Measurements from ENCODE around the gene ST8SIA1.
"Not testable (repeated sequence)": the region's sequence is repeated elsewhere in the genome, so short reads cannot be mapped to it uniquely, and the experiment has no call there.

ST8SIA1 gene

DNA sequence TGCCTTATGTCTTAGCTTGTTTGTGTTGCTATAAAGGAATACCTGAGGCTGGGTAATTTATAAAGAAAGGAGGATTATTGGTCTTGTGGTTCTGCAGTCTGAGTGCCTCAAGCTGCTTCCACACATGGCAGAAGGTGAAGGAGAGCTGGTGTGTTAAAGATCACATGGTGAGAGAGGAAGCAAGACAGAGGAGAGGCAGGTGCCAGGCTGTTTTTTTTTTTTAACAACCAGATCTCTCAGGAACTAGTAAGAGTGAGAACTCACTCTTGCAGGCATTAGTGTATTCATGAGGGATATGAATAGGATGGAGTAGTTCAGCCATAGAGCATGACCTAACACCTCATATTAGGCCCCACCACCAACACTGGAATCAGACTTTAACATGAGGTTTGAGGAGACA lies 165.1 kb downstream of the ST8SIA1 start:
- DNase-seq (ENCODE audit: low spot score) = no peak

DNA sequence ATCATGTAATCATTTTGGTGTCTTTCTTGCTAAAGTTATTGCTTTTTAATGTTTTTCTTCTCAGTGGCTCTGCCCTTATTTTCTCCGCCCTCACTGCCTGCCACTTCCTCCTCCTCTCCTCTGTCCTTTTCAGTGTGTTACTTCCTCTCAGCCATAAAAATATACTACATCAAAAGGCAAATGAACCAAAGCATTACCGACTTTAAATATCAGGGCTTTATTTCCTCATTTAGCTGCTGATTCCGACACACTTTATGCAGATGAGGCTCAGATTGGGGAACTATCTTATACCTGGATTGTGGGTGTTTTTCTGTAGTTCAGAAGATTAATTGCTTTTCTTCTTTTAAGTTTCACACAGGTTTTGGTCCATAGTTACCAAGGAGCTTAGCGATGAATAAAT lies 170.4 kb downstream of the ST8SIA1 start:
- no peak for DNase-seq (ENCODE audit: low spot score)

DNA sequence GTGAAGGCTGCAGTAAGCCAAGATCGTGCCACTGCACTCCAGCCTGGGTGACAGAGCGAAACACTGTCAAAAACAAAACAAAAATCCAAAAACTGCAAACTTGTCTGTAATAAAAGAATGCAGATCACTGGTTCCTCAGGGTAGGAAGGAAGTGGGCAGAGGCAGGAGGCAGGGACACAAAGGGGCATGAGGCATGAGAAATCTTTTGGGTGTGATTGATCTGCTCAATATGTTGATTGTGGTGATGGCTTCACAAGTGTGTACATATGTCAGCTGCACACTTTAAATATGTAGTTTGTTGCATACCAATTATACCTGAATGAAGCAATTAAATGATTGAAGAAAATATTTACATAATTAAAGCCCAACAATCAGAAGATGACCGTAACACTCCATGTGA lies 170.9 kb downstream of the ST8SIA1 start:
- DNase-seq (ENCODE audit: low spot score) = no peak

DNA sequence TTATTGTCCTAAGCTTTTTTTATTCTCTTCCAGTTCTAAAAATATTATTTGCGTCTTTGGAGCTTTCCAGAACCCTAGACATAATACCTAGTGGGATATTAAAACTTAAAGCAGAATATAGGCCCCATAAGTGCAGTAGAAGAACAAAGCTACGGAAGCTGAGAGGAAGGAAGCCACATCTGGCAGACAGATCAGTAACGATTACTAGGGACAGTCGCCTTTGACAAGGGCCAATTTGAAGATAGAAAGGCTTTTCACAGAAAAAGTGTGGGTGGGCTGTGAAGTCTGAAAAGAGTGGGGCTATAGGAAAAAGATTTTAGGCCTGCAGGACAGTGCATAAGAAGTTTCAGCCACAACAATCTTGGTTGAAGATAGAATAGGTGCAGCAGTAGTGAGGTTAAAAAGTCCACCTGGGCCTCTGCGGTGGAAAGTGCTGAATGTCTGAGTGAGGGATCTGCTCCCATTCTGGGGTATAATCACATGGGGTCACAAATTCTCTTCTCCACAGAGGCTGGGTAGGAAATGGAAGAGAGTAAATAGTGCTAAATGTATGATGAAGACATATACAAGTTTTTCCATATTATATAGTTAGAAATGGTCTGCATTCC lies 174.0 kb downstream of the ST8SIA1 start:
- DNase-seq (ENCODE audit: low spot score) = no peak

DNA sequence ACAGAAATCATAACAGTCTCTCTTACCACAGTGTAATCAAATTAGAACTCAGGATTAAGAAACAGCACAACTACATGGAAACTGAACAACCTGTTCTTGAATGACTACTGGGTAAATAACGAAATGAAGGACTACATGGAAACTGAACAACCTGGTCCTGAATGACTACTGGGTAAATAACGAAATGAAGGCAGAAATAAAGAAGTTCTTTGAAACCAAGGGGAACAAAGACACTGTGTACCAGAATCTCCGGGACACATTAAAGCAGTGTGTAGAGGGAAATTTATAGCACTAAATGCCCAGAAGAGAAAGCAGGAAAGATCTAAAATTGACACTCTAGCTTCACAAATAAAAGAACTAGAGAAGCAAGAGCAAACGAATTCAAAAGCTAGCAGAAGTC lies 185.2 kb downstream of the ST8SIA1 start:
- not testable (repeated sequence) for DNase-seq (ENCODE audit: low spot score)

DNA sequence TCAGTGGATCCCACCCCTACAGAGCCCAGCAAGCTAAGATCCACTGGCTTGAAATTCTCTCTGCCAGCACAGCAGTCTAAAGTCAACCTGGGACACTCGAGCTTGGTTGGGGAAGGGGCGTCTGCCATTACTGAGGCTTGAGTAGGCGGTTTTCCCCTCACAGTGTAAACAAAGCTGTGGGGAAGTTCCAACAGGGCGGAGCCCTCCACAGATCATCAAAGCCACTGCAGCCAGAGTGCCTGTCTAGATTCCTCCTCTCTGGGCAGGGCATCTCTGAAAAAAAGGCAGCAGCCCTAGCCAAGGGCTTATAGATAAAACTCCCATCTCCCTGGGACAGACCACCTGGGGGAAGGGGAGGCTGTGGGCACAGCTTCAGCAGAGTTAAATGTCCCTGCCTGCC lies 187.8 kb downstream of the ST8SIA1 start:
- DNase-seq (ENCODE audit: low spot score) = not testable (repeated sequence)

Data from AG20443 (cell line).